ENCODE data around the gene EGFR.

The EGFR gene

GRCh38 chr7:55200441-55200840, 181.6 kb downstream of the EGFR start:
- Histone ChIP-seq H3K79me2 (ENCODE audit: insufficient read depth, low read length) (no peaks in the 10 kb centered on the region), H3K4me2 (ENCODE audit: low read depth, low read length, poor library complexity, severe bottlenecking) (no peak overlapping the region), H3K27me3 (ENCODE audit: low read length) (no peaks in the 10 kb centered on the region), H3F3A (ENCODE audit: insufficient read depth) (no peaks in the 10 kb centered on the region), H3K4me3 (ENCODE audit: insufficient read depth, low read length, poor library complexity, severe bottlenecking) (no peak overlapping the region), H3K27ac (ENCODE audit: low read depth, low read length) (no peak overlapping the region), H2AFZ (ENCODE audit: low read depth, low read length, severe bottlenecking) (no peak overlapping the region), H4K20me1 (ENCODE audit: low read depth, low read length) (no peaks in the 10 kb centered on the region), H3K9me3 (ENCODE audit: insufficient read depth, low read length) (no peaks in the 10 kb centered on the region; the same call in 1 of the 2 replicates), H3K9me2 (replicated peaks; ENCODE audit: insufficient read depth, low read length) (no peaks in the 10 kb centered on the region), H3K36me3 (ENCODE audit: low read length) (no peaks in the 10 kb centered on the region), H3K9ac (ENCODE audit: low read length) (no peak overlapping the region)
- TF ChIP-seq EZH2phosphoT487 (conservative IDR thresholded peaks at IDR 0.05; ENCODE audit: low read length), result no peak
- no peak for TF ChIP-seq CTCF (IDR thresholded peaks at IDR 0.05; ENCODE audit: insufficient read depth, low read length, poor library complexity, severe bottlenecking)

- Histone ChIP-seq H3K79me2 (ENCODE audit: insufficient read depth, low read length) (no peaks in the 10 kb centered on the region), H3K9ac (ENCODE audit: low read length) (no peak overlapping the region), H3K36me3 (ENCODE audit: low read length) (no peaks in the 10 kb centered on the region), H3K27me3 (ENCODE audit: low read length) (no peaks in the 10 kb centered on the region), H3K4me2 (ENCODE audit: low read depth, low read length, poor library complexity, severe bottlenecking) (no peak overlapping the region), H3K27ac (ENCODE audit: low read depth, low read length) (no peak overlapping the region), H3F3A (ENCODE audit: insufficient read depth) (no peaks in the 10 kb centered on the region), H3K4me3 (ENCODE audit: insufficient read depth, low read length, poor library complexity, severe bottlenecking) (no peak overlapping the region), H4K20me1 (ENCODE audit: low read depth, low read length) (no peaks in the 10 kb centered on the region), H3K9me3 (ENCODE audit: insufficient read depth, low read length) (no peaks in the 10 kb centered on the region; the same call in 1 of the 2 replicates), H2AFZ (ENCODE audit: low read depth, low read length, severe bottlenecking) (no peak overlapping the region), H3K9me2 (replicated peaks; ENCODE audit: insufficient read depth, low read length) (no peaks in the 10 kb centered on the region)
- TF ChIP-seq EZH2phosphoT487 (conservative IDR thresholded peaks at IDR 0.05; ENCODE audit: low read length) (no peak), CTCF (IDR thresholded peaks at IDR 0.05; ENCODE audit: insufficient read depth, low read length, poor library complexity, severe bottlenecking) (no peak)
Observed at GRCh38 chr7:55202150-55202913, 183.5 kb downstream of the EGFR start.

- Histone ChIP-seq H3K27ac (ENCODE audit: low read depth, low read length) (no peak overlapping the region), H3K4me2 (ENCODE audit: low read depth, low read length, poor library complexity, severe bottlenecking) (no peak overlapping the region), H3K9ac (ENCODE audit: low read length) (no peak overlapping the region), H3K9me2 (replicated peaks; ENCODE audit: insufficient read depth, low read length) (no peaks in the 10 kb centered on the region), H3K79me2 (ENCODE audit: insufficient read depth, low read length) (no peaks in the 10 kb centered on the region), H2AFZ (ENCODE audit: low read depth, low read length, severe bottlenecking) (no peak overlapping the region), H3K27me3 (ENCODE audit: low read length) (no peaks in the 10 kb centered on the region), H3F3A (ENCODE audit: insufficient read depth) (no peaks in the 10 kb centered on the region), H3K4me3 (ENCODE audit: insufficient read depth, low read length, poor library complexity, severe bottlenecking) (no peak overlapping the region), H3K9me3 (ENCODE audit: insufficient read depth, low read length) (no peaks in the 10 kb centered on the region; the same call in 1 of the 2 replicates), H4K20me1 (ENCODE audit: low read depth, low read length) (no peaks in the 10 kb centered on the region), H3K36me3 (ENCODE audit: low read length) (no peaks in the 10 kb centered on the region)
- no peak for TF ChIP-seq CTCF (IDR thresholded peaks at IDR 0.05; ENCODE audit: insufficient read depth, low read length, poor library complexity, severe bottlenecking)
Observed at GRCh38 chr7:55203300-55203699, 184.5 kb downstream of the EGFR start.
